Dedifferentiated amniotic fluid mesenchymal stem cell (primary cell): ENCODE data around the gene SYT7.

Experiments used
- DNase-seq: peaks from one replicate; pipeline ENCODE4 v3.0.0-alpha.2; 2016; ENCODE audit errors: extremely low spot score

Gene SYT7

GRCh38 chr11:61553373-61554171, 27.3 kb downstream of the SYT7 start:
- DNase-seq, result no peak

GRCh38 chr11:61552108-61552635, 28.7 kb downstream of the SYT7 start:
- no peak for DNase-seq

- no peak for DNase-seq
These were observed 29.2 kb downstream of the SYT7 start for GRCh38 chr11:61551634-61552033.

- DNase-seq, result no peak
These were observed 30.1 kb downstream of the SYT7 start for GRCh38 chr11:61550665-61551227.

GRCh38 chr11:61549662-61550568, 31.0 kb downstream of the SYT7 start:
- DNase-seq, result no peak

GRCh38 chr11:61549177-61549576, 31.7 kb downstream of the SYT7 start:
- no peak for DNase-seq

- no peak for DNase-seq
These were observed 33.6 kb downstream of the SYT7 start for GRCh38 chr11:61547246-61547645.

- no peak for DNase-seq
These were observed 34.2 kb downstream of the SYT7 start for GRCh38 chr11:61546663-61547062.

GRCh38 chr11:61545921-61546320, 35.0 kb downstream of the SYT7 start:
- DNase-seq, result no peak

GRCh38 chr11:61545341-61545740, 35.5 kb downstream of the SYT7 start:
- DNase-seq, result no peak

- no peak for DNase-seq
These were observed 36.4 kb downstream of the SYT7 start for GRCh38 chr11:61544466-61544865.

GRCh38 chr11:61543606-61544306, 37.1 kb downstream of the SYT7 start:
- DNase-seq, result no peak

- DNase-seq, result no peak
These were observed 38.2 kb downstream of the SYT7 start for GRCh38 chr11:61542705-61543104.

GRCh38 chr11:61542024-61542461, 38.8 kb downstream of the SYT7 start:
- no peak for DNase-seq

- DNase-seq, result no peak
These were observed 39.3 kb downstream of the SYT7 start for GRCh38 chr11:61541598-61541997.

- no peak for DNase-seq
These were observed 40.3 kb downstream of the SYT7 start for GRCh38 chr11:61540528-61540927.

GRCh38 chr11:61539831-61540357, 41.0 kb downstream of the SYT7 start:
- DNase-seq, result no peak

- no peak for DNase-seq
These were observed 41.9 kb downstream of the SYT7 start for GRCh38 chr11:61539006-61539405.

- no peak for DNase-seq
These were observed 42.3 kb downstream of the SYT7 start for GRCh38 chr11:61538636-61538961.

- no peak for DNase-seq
These were observed 43.5 kb downstream of the SYT7 start for GRCh38 chr11:61537326-61537725.

GRCh38 chr11:61536676-61537270, 44.1 kb downstream of the SYT7 start:
- no peak for DNase-seq
